GM23248 (cell line): ENCODE results near the gene KIAA1958. TPM values are rescaled to one million over a fixed set of nuclear protein-coding genes. Genes with fewer than 3 reads are reported as not detected.

Source experiments
- DNase-seq: peaks from one replicate; pipeline ENCODE4 v3.0.0-alpha.2; 2015
- H2AFZ ChIP-seq: fragments of 200-600 bp; sonication (generic); 2 replicates; pipeline ENCODE4 v1.6.1; 2016; ENCODE audit warnings: antibody characterized with exemption
- H3F3A ChIP-seq: fragments of 200-600 bp; sonication (generic); 2 replicates; pipeline ENCODE4 v1.6.1; 2016; ENCODE audit warnings: mild to moderate bottlenecking, antibody characterized with exemption, mixed run types; ENCODE audit not compliant: insufficient read depth
- H3K27ac ChIP-seq: fragments of 200-600 bp; sonication (generic); 2 replicates; pipeline ENCODE4 v1.5.1; 2016; ENCODE audit warnings: mild to moderate bottlenecking
- H3K27me3 ChIP-seq: fragments of 200-600 bp; sonication (generic); replicated peaks from 2 replicates; pipeline ENCODE4 v1.6.1; 2016; ENCODE audit warnings: mild to moderate bottlenecking; ENCODE audit not compliant: insufficient read depth
- H3K36me3 ChIP-seq: fragments of 200-600 bp; sonication (generic); 2 replicates; pipeline ENCODE4 v1.6.1; 2016; ENCODE audit warnings: low read depth, mild to moderate bottlenecking
- H3K4me1 ChIP-seq: fragments of 200-600 bp; sonication (generic); 2 replicates; pipeline ENCODE4 v1.6.1; 2016; ENCODE audit warnings: mild to moderate bottlenecking; ENCODE audit not compliant: insufficient read depth
- H3K4me2 ChIP-seq: fragments of 200-600 bp; sonication (generic); one replicate; pipeline ENCODE4 v1.6.1; 2016; ENCODE audit warnings: mild to moderate bottlenecking; ENCODE audit not compliant: unreplicated experiment
- H3K4me3 ChIP-seq: fragments of 200-600 bp; sonication (generic); 2 replicates; pipeline ENCODE4 v1.5.1; 2016; ENCODE audit warnings: mild to moderate bottlenecking
- H3K79me2 ChIP-seq: fragments of 200-600 bp; sonication (generic); 2 replicates; pipeline ENCODE4 v1.6.1; 2016; ENCODE audit warnings: mild to moderate bottlenecking; ENCODE audit not compliant: insufficient read depth
- H3K9ac ChIP-seq: fragments of 200-600 bp; sonication (generic); 2 replicates; pipeline ENCODE4 v1.6.1; 2016; ENCODE audit warnings: mild to moderate bottlenecking
- H3K9me2 ChIP-seq: fragments of 200-600 bp; sonication (generic); 2 replicates; pipeline ENCODE4 v1.6.1; 2016; ENCODE audit warnings: mixed run types, mild to moderate bottlenecking, moderate library complexity; ENCODE audit not compliant: insufficient read depth
- H3K9me3 ChIP-seq: fragments of 200-600 bp; sonication (generic); one replicate; pipeline ENCODE4 v1.6.1; 2017; ENCODE audit warnings: low read depth
- H4K20me1 ChIP-seq: fragments of 200-600 bp; sonication (generic); 2 replicates; pipeline ENCODE4 v1.6.0; 2016; ENCODE audit not compliant: insufficient read depth
- EZH2 ChIP-seq: fragments of 200-600 bp; sonication (generic); IDR thresholded peaks from 2 replicates; pipeline ENCODE4 v1.6.1; 2018; ENCODE audit warnings: antibody characterized with exemption, mild to moderate bottlenecking; ENCODE audit not compliant: insufficient read depth, poor library complexity, severe bottlenecking
- EZH2phosphoT487 ChIP-seq: fragments of 200-600 bp; sonication (generic); IDR thresholded peaks from 2 replicates; pipeline ENCODE4 v1.6.1; 2018; ENCODE audit warnings: antibody characterized with exemption, moderate library complexity, mild to moderate bottlenecking, low read depth; ENCODE audit not compliant: insufficient read depth
- WGBS, 2 experiments: methylation state at CpG; one replicate each; pipeline ENCODE4 v1.1.6; 2015 to 2017; ENCODE audit warnings: low lambda C conversion rate in 2 of 2, low coverage in 1 of 2; ENCODE audit errors: missing lambda C conversion rate in 2 of 2; 5-methylcytosine and 5-hydroxymethylcytosine counted together
- in situ Hi-C: fragments of 300-500 bp; cut with MboI; formaldehyde crosslinking; loops from 2 replicates; pipeline ENCODE4 v1.15.0; 2020
- polyA plus RNA-seq: library from polyadenylated mRNA; unstranded; fragments of >200 nt; fragmentation: Nextera tagmentation; extraction: Ambion mirVana; gene quantifications from 2 replicates; pipeline ENCODE4 v1.2.1, GENCODE V29; 2016
- total RNA-seq: library from RNA; depleted of rRNA; stranded (reverse); fragments of >200 nt; shearing (Covaris generic); gene quantifications from 2 replicates; pipeline ENCODE4 v1.2.3, GENCODE V29; 2014

Gene KIAA1958
- total and polyA plus RNA-seq, 2 experiments from 2014 or later, result 7.7 to 7.8 TPM

- no peaks in the 10 kb centered on the region for H3K9me2 ChIP-seq
- no peaks in the 10 kb centered on the region for H4K20me1 ChIP-seq
- H2AFZ ChIP-seq, result no peak overlapping the region
- H3K4me3 ChIP-seq, result no peak overlapping the region
- peaks cover 24% of the 10 kb centered on the region for H3F3A ChIP-seq
- H3K9ac ChIP-seq, result no peak overlapping the region
- H3K9me3 ChIP-seq, result no peaks in the 10 kb centered on the region
- no peak overlapping the region for H3K4me2 ChIP-seq
- no peaks in the 10 kb centered on the region for H3K79me2 ChIP-seq
- H3K4me1 ChIP-seq, result peaks cover 14% of the 10 kb centered on the region
- peak; percentile 49 for DNase-seq
- no peak for TF ChIP-seq EZH2
- TF ChIP-seq EZH2phosphoT487, result no peak
- in situ Hi-C loops, result no loop called here
- no peaks in the 10 kb centered on the region for H3K27me3 ChIP-seq
- peaks cover 4% of the 10 kb centered on the region for H3K36me3 ChIP-seq
- H3K27ac ChIP-seq, result no peak overlapping the region
Measured at GRCh38 chr9:112443200-112443599, 43.4 kb upstream of the KIAA1958 start.

DNA sequence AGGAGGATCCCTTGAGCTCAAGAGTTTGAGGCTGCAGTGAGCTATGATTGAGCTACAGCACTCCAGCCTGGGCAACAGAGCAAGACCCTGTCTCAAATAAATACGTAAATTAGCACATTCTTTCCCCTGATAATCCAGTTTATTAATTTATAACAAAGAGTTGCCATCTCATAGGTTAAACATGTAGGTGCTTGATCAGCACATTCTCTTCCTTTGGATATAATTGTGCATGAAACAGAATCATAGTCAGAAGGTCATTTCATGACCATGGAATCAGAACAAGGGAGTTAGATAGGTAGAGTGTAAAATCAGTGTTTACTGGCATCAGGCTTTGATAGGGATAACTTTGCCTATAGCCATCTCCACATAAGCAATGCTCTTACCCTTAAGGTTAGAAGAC lies 43.0 kb upstream of the KIAA1958 start:
- Histone ChIP-seq H3K4me1 (peaks cover 14% of the 10 kb centered on the region), H3K4me3 (no peak overlapping the region), H2AFZ (no peak overlapping the region), H3K36me3 (no peaks in the 10 kb centered on the region; the same call in 1 of the 2 replicates), H3K27ac (no peak overlapping the region), H4K20me1 (no peaks in the 10 kb centered on the region), H3K9me2 (no peaks in the 10 kb centered on the region), H3K9me3 (no peaks in the 10 kb centered on the region), H3K9ac (no peak overlapping the region), H3K79me2 (no peaks in the 10 kb centered on the region), H3F3A (peaks cover 24% of the 10 kb centered on the region), H3K27me3 (no peaks in the 10 kb centered on the region), H3K4me2 (no peak overlapping the region)
- no peak for DNase-seq
- 80 to 96% methylated on average over 1 of the region's 1 CpG for WGBS, 2 experiments
- in situ Hi-C loops, result no loop called here
- no peak for TF ChIP-seq EZH2

DNA sequence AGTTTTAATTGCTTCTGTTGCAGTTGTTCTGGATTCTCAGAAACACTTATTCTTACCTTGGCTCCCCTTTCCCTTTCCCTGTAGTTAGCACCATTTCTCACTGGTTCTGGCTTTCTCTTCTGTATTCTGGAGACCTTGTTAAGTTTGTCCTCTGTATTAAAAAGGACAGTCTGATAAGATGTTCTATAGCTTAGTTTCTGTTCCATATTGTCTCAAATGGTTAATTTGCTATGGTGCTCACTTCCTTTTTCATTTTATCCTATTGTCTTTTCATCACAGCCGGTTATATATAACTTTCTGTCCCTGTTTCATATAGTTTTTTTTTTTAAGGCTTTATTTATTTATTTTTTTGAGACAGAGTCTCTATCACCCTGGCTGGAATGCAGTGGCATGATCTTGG lies 41.4 kb upstream of the KIAA1958 start:
- H3K4me3 ChIP-seq, result no peak overlapping the region
- TF ChIP-seq EZH2, result no peak
- TF ChIP-seq EZH2phosphoT487, result no peak
- DNase-seq, result no peak
- no peaks in the 10 kb centered on the region for H3K9me2 ChIP-seq
- no peaks in the 10 kb centered on the region for H3K79me2 ChIP-seq
- H3K27me3 ChIP-seq, result no peaks in the 10 kb centered on the region
- H3K4me2 ChIP-seq, result no peak overlapping the region
- H3F3A ChIP-seq, result peaks cover 24% of the 10 kb centered on the region
- no peaks in the 10 kb centered on the region for H3K9me3 ChIP-seq
- no peak overlapping the region for H3K9ac ChIP-seq
- WGBS, 2 experiments, result 52 to 57% methylated on average over 1 of the region's 1 CpG
- no peaks in the 10 kb centered on the region for H4K20me1 ChIP-seq
- peaks cover 14% of the 10 kb centered on the region for H3K4me1 ChIP-seq
- no peaks in the 10 kb centered on the region for H3K36me3 ChIP-seq
- in situ Hi-C loops, result no loop called here
- H2AFZ ChIP-seq, result no peak overlapping the region
- H3K27ac ChIP-seq, result no peak overlapping the region

- Histone ChIP-seq H3K9me2 (no peaks in the 10 kb centered on the region), H3K9ac (no peak overlapping the region), H2AFZ (no peak overlapping the region), H3F3A (peaks cover 24% of the 10 kb centered on the region), H3K4me1 (peaks cover 14% of the 10 kb centered on the region), H3K79me2 (no peaks in the 10 kb centered on the region), H3K4me2 (no peak overlapping the region), H4K20me1 (no peaks in the 10 kb centered on the region), H3K4me3 (no peak overlapping the region), H3K9me3 (no peaks in the 10 kb centered on the region), H3K27me3 (no peaks in the 10 kb centered on the region), H3K36me3 (no peaks in the 10 kb centered on the region), H3K27ac (no peak overlapping the region)
- DNase-seq, result no peak
- TF ChIP-seq EZH2 (no peak), EZH2phosphoT487 (no peak)
- in situ Hi-C loops, result no loop called here
- 96 to 100% methylated on average over 2 of the region's 2 CpGs for WGBS, 2 experiments
Measured at GRCh38 chr9:112446080-112446479, 40.5 kb upstream of the KIAA1958 start.

- H3K79me2 ChIP-seq, result no peaks in the 10 kb centered on the region
- peak overlapping the region; percentile 81 for H3K27ac ChIP-seq
- H3K4me2 ChIP-seq, result no peak overlapping the region
- H3K9me3 ChIP-seq, result no peaks in the 10 kb centered on the region
- peaks cover 24% of the 10 kb centered on the region for H3F3A ChIP-seq
- H3K9ac ChIP-seq, result no peak overlapping the region
- DNase-seq, result no peak
- no peaks in the 10 kb centered on the region for H3K36me3 ChIP-seq
- in situ Hi-C loops, result no loop called here
- no peaks in the 10 kb centered on the region for H4K20me1 ChIP-seq
- 98% methylated on average over 2 of the region's 2 CpGs for WGBS, 2 experiments
- H3K4me1 ChIP-seq, result peaks cover 14% of the 10 kb centered on the region
- TF ChIP-seq EZH2phosphoT487, result no peak
- H3K9me2 ChIP-seq, result no peaks in the 10 kb centered on the region
- H2AFZ ChIP-seq, result no peak overlapping the region
- no peaks in the 10 kb centered on the region for H3K27me3 ChIP-seq
- H3K4me3 ChIP-seq, result no peak overlapping the region
Measured at GRCh38 chr9:112446526-112446925, 40.1 kb upstream of the KIAA1958 start.
